Glutamatergic neuron (in vitro differentiated cells): ENCODE measurements around the gene WDR27. TPM values are rescaled to one million over a fixed set of nuclear protein-coding genes. Genes with fewer than 3 reads are reported as not detected.

Experiments used
- DNase-seq: peaks from one replicate; pipeline ENCODE4 v3.0.0; 2022
- H3K27ac Mint-ChIP-seq: one replicate; pipeline ENCODE4 v1.8.0; 2020; ENCODE audit warnings: mild to moderate bottlenecking, mixed read lengths, inconsistent platforms; ENCODE audit not compliant: unreplicated experiment
- H3K27me3 Mint-ChIP-seq: one replicate; pipeline ENCODE4 v1.8.0; 2020; ENCODE audit warnings: mild to moderate bottlenecking, moderate library complexity, mixed read lengths, inconsistent platforms; ENCODE audit not compliant: unreplicated experiment
- H3K36me3 Mint-ChIP-seq: one replicate; pipeline ENCODE4 v1.8.0; 2020; ENCODE audit warnings: mild to moderate bottlenecking, mixed read lengths, inconsistent platforms; ENCODE audit not compliant: unreplicated experiment
- H3K4me1 Mint-ChIP-seq: one replicate; pipeline ENCODE4 v1.8.0; 2020; ENCODE audit warnings: mild to moderate bottlenecking, low read depth, mixed read lengths, inconsistent platforms; ENCODE audit not compliant: unreplicated experiment
- H3K4me3 Mint-ChIP-seq: one replicate; pipeline ENCODE4 v1.8.0; 2020; ENCODE audit warnings: mild to moderate bottlenecking, mixed read lengths, inconsistent platforms; ENCODE audit not compliant: unreplicated experiment
- H3K9me3 Mint-ChIP-seq: one replicate; pipeline ENCODE4 v1.8.0; 2020; ENCODE audit warnings: mild to moderate bottlenecking, moderate library complexity, mixed read lengths, inconsistent platforms; ENCODE audit not compliant: unreplicated experiment
- total RNA-seq: library from RNA; stranded (reverse); fragmentation: NEBNext Ultra II Directional; extraction: Animal tissue kit (Norgen Biotek cat#: 25700); gene quantifications from one replicate; pipeline ENCODE4 v1.2.1, GENCODE V29; 2021; ENCODE audit not compliant: unreplicated experiment
- TF ChIP-seq, protein P1 (sequence below): fragments of 200-600 bp; sonication (generic); IDR thresholded peaks from one replicate; pipeline ENCODE4 v1.5.0; 2021; ENCODE audit not compliant: partially characterized antibody, unreplicated experiment

The WDR27 gene
- total RNA-seq, 1 donor from 2014 or later, result 64.8 TPM

DNA sequence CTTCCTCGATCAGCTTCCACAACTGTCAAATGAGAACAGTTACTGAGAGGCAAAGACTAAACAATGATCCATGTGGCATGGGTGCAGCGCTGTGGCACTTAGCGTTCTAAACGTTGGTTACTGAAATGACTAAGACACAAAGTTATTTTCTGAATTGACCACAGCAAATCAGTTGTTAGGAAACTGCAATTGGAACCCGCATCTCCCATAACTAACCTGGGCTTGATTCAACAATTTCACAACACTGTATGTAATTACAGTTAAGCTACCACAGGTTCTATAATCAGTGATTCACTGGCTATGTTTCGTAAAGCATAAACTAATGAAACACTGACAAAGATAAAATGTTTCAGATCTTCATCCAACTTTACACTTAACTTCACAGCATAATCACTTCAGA lies 12.5 kb downstream of the WDR27 start:
- no peak overlapping the region for H3K27ac Mint-ChIP-seq
- H3K4me3 Mint-ChIP-seq, result no peak overlapping the region
- no peaks in the 10 kb centered on the region for H3K4me1 Mint-ChIP-seq
- TF ChIP-seq, protein P1, sequence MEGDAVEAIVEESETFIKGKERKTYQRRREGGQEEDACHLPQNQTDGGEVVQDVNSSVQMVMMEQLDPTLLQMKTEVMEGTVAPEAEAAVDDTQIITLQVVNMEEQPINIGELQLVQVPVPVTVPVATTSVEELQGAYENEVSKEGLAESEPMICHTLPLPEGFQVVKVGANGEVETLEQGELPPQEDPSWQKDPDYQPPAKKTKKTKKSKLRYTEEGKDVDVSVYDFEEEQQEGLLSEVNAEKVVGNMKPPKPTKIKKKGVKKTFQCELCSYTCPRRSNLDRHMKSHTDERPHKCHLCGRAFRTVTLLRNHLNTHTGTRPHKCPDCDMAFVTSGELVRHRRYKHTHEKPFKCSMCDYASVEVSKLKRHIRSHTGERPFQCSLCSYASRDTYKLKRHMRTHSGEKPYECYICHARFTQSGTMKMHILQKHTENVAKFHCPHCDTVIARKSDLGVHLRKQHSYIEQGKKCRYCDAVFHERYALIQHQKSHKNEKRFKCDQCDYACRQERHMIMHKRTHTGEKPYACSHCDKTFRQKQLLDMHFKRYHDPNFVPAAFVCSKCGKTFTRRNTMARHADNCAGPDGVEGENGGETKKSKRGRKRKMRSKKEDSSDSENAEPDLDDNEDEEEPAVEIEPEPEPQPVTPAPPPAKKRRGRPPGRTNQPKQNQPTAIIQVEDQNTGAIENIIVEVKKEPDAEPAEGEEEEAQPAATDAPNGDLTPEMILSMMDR, result no peak
- H3K9me3 Mint-ChIP-seq, result peaks cover 3% of the 10 kb centered on the region
- DNase-seq, result no peak
- H3K36me3 Mint-ChIP-seq, result peaks cover 40% of the 10 kb centered on the region
- H3K27me3 Mint-ChIP-seq, result no peaks in the 10 kb centered on the region

DNA sequence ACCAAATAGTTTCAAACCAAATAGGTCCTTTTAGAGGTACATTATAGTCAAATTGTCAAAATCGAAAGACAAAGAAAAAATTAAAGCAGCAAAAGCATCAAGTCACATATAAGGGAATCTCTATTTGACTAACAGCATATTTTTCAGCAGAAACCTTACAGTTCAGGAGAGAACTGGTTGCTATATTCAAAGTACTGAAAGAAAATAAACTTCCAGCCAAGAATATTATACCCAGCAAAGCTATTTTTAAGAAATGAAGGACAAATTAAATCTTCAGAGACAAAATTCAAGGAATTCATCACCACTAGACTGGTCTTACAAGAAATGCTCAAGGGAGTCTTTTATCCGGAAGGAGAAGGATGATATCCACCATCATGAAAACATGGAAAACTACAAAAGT lies 16.0 kb downstream of the WDR27 start:
- TF ChIP-seq, protein P1, result no peak
- Mint-ChIP-seq H3K9me3 (peaks cover 3% of the 10 kb centered on the region), H3K27me3 (no peaks in the 10 kb centered on the region), H3K4me1 (no peaks in the 10 kb centered on the region), H3K27ac (no peak overlapping the region), H3K4me3 (no peak overlapping the region), H3K36me3 (peaks cover 51% of the 10 kb centered on the region)
- DNase-seq, result no peak

DNA sequence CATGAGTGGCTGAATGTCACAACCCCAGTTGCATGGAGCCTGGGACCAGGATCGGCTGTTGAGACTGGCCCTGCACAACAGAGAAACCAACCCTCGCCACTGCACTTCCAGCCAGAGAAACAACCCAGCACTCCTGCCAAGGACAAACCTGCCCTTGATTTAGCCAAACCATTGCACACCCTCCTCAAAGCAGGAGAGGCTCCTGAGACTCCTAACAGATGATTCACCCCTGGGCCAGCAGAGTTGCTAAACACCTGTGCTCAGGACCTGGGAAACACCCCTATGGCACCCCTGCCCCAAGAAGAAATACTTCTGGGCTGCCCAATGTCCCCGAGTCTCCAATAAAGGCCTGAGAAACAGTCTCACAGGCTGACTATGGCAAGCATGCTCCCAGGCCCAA lies 17.8 kb downstream of the WDR27 start:
- TF ChIP-seq, protein P1, result no peak
- Mint-ChIP-seq H3K4me3 (no peak overlapping the region), H3K27ac (no peak overlapping the region), H3K36me3 (peaks cover 48% of the 10 kb centered on the region), H3K9me3 (no peaks in the 10 kb centered on the region), H3K4me1 (no peaks in the 10 kb centered on the region), H3K27me3 (no peaks in the 10 kb centered on the region)
- DNase-seq, result no peak

DNA sequence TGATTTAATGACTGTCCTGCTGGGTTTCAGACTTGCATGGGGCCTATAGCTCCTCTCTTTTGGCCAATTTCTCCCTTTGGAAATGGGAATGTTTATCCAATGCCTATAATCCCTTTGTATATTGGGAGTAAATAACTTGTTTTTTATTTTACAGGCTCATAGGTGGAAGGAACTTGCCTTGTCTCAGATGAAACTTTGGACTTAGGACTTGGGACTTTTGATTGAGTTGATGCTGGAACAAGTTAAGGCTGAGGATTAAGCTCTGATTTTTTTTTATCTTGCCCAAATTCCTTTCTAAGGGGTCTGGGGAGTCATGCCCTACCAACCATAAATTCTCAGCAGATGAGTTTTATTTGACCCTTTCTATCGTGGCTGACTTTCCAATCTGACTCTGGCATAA lies 23.5 kb downstream of the WDR27 start:
- no peak overlapping the region for H3K4me3 Mint-ChIP-seq
- H3K4me1 Mint-ChIP-seq, result no peaks in the 10 kb centered on the region
- H3K27ac Mint-ChIP-seq, result no peak overlapping the region
- no peaks in the 10 kb centered on the region for H3K9me3 Mint-ChIP-seq
- TF ChIP-seq, protein P1, result no peak
- no peak for DNase-seq
- no peaks in the 10 kb centered on the region for H3K27me3 Mint-ChIP-seq
- H3K36me3 Mint-ChIP-seq, result peaks cover 24% of the 10 kb centered on the region

DNA sequence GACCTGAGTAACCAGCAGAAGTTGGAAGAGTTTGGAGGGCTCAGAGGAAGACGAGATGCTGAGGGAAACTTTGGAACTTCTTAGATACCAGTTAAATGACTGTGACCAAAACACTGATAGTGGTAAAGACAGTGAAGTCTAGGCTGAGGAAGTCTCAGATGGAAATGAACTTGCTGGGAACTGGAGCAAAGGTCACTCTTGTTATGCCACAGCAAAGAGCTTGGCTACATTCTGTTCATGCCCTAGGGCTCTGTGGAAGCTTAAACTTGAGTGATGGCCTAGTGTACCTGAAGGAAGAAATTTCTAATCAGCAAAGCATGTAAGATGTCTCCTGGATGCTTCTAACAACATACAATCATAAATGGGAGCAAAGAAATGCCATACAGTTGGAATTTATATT lies 24.7 kb downstream of the WDR27 start:
- no peak for DNase-seq
- Mint-ChIP-seq H3K36me3 (peaks cover 21% of the 10 kb centered on the region), H3K27me3 (no peaks in the 10 kb centered on the region), H3K4me3 (no peak overlapping the region), H3K27ac (no peak overlapping the region), H3K4me1 (no peaks in the 10 kb centered on the region), H3K9me3 (no peaks in the 10 kb centered on the region)
- TF ChIP-seq, protein P1, result no peak
